Coronary artery (tissue), 2 donors: Measurements from ENCODE around the gene ATP11A.

Source experiments
- DNase-seq: peaks from one replicate; pipeline ENCODE4 v3.0.0-alpha.2; 2017; ENCODE audit warnings: low spot score
- H3K27ac ChIP-seq, 2 donors: fragments of 200-600 bp; sonication (generic); one replicate each; pipeline ENCODE4 v1.5.1; 2016 to 2019
- H3K4me3 ChIP-seq: fragments of 200-600 bp; sonication (generic); 2 replicates; pipeline ENCODE4 v1.5.1; 2016; ENCODE audit warnings: mild to moderate bottlenecking, moderate library complexity
- TF ChIP-seq, protein P1 (sequence below): fragments of 200-600 bp; sonication (generic); IDR thresholded peaks from one replicate; pipeline ENCODE4 v1.5.1; 2019; ENCODE audit warnings: antibody characterized with exemption

The ATP11A gene

DNA sequence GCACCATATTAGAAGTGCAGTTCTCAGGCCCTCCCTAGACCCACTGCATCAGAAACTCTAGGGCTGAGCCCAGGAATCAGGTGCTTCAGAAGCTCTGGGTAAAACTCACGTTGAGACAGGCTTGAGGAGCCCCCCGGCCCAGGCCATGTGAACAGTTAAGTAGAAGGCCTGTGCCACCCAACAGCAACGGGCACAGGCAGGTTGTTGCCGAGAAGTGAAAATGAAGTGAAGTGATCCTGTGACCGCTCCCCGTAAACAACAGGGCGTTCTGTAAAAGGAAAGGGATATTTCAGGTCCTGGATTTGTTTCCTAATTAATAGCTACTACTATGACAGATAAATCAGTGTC lies 128.8 kb downstream of the ATP11A start:
- H3K4me3 ChIP-seq: no peak overlapping the region
- no peak overlapping the region for H3K27ac ChIP-seq
- TF ChIP-seq, protein P1, sequence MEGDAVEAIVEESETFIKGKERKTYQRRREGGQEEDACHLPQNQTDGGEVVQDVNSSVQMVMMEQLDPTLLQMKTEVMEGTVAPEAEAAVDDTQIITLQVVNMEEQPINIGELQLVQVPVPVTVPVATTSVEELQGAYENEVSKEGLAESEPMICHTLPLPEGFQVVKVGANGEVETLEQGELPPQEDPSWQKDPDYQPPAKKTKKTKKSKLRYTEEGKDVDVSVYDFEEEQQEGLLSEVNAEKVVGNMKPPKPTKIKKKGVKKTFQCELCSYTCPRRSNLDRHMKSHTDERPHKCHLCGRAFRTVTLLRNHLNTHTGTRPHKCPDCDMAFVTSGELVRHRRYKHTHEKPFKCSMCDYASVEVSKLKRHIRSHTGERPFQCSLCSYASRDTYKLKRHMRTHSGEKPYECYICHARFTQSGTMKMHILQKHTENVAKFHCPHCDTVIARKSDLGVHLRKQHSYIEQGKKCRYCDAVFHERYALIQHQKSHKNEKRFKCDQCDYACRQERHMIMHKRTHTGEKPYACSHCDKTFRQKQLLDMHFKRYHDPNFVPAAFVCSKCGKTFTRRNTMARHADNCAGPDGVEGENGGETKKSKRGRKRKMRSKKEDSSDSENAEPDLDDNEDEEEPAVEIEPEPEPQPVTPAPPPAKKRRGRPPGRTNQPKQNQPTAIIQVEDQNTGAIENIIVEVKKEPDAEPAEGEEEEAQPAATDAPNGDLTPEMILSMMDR: no peak
- DNase-seq: no peak

DNA sequence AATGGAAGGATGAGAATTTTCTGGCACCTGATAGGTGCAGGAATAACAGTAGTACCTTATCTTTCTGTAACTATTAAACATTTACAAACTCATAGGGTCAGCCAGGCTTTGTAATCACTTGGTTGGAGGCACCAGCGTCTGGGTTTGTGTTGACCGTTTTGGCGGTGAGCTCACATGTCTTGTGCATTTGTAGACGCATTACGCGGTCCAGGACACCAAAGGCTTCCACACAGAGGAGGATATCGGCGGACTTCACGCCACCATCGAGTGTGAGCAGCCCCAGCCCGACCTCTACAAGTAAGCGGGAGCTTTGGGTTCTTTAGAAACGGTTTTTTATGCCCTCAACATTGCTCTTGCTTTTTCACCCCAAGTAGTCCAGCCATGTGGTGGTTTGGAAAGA lies 129.3 kb downstream of the ATP11A start:
- H3K27ac ChIP-seq: no peak overlapping the region
- TF ChIP-seq, protein P1: no peak
- no peak for DNase-seq
- no peak overlapping the region for H3K4me3 ChIP-seq

DNA sequence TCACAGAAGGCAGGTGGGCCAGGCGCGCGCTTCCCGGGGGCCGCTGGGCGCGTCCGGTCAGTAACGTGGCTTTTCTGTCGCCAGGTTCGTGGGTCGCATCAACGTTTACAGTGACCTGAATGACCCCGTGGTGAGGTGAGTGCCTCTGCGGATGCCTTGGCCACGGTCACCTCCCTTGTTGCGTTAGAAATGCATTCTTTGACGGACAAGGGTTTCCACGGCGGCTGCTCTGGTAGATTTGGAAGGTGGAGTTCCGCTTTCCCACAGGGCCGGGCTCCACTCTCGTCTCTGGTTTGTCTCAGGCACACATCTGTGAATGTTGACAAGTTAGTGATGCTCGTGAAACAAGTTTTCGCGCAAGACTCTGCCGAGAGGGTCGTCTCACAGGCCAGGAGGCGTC lies 130.0 kb downstream of the ATP11A start:
- TF ChIP-seq, protein P1: no peak
- DNase-seq: no peak
- no peak overlapping the region for H3K27ac ChIP-seq
- no peak overlapping the region for H3K4me3 ChIP-seq

DNA sequence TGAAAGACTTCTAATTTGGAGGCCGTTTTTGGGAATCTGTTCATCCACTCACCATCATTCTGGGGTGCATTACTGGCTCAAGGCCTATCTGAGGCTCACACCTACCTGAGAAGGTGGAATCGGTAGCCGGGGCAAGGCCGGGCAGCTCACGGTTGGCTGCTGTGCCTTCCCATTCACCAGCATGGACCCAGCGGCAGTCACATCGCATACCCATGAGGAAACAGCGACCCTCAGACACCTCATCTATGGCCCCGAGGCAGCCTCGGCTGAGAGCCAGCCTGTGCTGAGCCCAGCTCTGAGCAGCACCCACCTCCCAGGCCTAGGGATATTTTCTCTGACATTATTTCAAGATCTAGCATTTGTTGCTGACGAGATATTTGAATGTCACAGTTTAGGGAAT lies 130.5 kb downstream of the ATP11A start:
- Histone ChIP-seq H3K27ac (no peak overlapping the region), H3K4me3 (no peak overlapping the region)
- TF ChIP-seq, protein P1: no peak
- DNase-seq: no peak

DNA sequence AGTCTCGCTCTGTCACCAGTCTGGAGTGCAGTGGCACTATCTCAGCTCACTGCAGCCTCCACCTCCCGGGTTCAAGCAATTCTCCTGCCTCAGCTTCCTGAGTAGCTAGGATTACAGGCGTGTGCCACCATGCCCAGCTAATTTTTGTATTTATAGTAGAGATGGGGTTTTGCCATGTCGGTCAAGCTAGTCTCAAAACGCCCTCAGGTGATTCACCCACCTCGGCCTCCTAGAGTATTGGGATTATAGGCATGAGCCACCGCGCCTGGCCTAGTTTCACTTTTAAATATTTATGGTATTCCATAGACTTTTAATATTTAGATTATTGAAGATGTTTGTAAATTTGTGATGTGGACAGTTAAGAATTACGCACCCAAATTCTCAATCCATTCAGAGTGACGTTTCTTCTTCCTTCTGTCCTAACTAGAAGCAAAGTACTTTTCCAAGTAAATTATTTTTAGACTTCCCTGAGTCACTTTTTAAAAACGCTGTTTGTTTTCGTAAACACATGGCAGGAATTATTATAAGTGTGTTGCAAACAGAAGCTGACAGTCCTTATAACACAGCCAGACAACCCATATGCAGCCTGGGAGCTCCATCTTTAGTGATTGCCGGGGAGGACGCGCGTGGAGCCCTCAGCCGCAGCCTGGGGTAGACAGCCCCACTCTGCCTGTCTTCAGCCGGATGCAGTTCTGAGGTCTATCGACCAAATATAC lies 131.7 kb downstream of the ATP11A start:
- TF ChIP-seq, protein P1: no peak
- no peak overlapping the region for H3K27ac ChIP-seq
- no peak overlapping the region for H3K4me3 ChIP-seq
- no peak for DNase-seq

DNA sequence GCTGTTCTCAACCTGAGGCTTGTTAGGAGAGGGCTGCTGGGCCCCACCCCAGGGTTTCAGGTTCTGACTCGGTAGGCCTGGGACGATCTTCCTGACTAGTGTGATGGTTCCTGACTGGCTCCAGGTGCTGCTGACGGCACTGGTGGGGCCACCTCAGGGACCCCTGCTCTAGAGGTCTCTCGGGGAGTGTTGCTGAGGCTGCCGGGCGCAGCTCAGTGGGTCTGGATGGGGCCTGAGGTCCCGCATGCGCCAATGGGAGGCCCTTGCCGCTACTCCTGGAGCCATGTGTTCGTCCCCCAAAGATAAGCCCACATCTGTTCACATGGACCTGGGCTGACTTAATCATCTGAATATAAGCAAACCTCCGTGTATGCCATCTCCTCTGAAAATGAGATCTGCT lies 133.0 kb downstream of the ATP11A start:
- TF ChIP-seq, protein P1: no peak
- H3K4me3 ChIP-seq: no peak overlapping the region
- peak; percentile 40 for DNase-seq
- no peak overlapping the region for H3K27ac ChIP-seq

DNA sequence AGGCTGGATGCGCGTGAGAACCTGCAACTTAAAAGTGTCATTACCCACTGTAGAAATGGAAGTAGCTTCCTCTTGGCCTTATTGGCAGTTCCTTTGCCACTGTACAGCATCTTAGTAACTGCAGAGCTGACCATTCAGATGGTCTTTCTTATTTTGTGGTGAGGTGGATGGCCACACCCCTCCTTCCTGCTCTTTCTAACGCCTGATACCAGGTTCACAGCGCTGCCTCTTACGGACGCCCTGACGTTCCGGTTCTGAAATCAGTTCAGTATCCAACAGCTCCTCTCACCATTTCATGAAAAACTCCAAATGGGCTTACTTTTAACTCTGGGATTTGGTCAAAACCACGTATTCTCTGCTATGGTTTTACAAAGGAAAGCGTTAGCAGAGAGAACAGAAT lies 134.6 kb downstream of the ATP11A start:
- Histone ChIP-seq H3K27ac (no peak overlapping the region), H3K4me3 (no peak overlapping the region)
- TF ChIP-seq, protein P1: no peak
- DNase-seq: no peak
